Common myeloid progenitor, CD34-positive (primary cell): ENCODE results near the gene ARHGEF28.
A peak's percentile ranks its signal among the peaks of the same experiment; 100 is the strongest.

Experiments
- CTCF ChIA-PET: fragments of 350-600 bp; sonication (Branson Sonifier 250); formaldehyde crosslinking; loops from one replicate; lab custom pipeline; 2021; ENCODE audit warnings: antibody characterized with exemption; lab: Charles Lee
- POLR2A ChIA-PET: fragments of 350-600 bp; sonication (Branson Sonifier 250); formaldehyde crosslinking; loops from one replicate; lab custom pipeline; 2021; ENCODE audit warnings: antibody characterized with exemption; lab: Charles Lee
- DNase-seq, 3 donors: peaks; one replicate each; pipeline versions ENCODE4 v3.0.0 to v3.0.0-alpha.2; 2013
- H3K27ac ChIP-seq, 2 experiments: 1 replicate in 1 of 2; 2 replicates in 1 of 2; pipeline ENCODE4 v1.7.0; 2013; ENCODE audit warnings: inconsistent platforms in 2 of 2, low read length in 2 of 2, mild to moderate bottlenecking in 2 of 2, low read depth in 1 of 2, moderate library complexity in 1 of 2; ENCODE audit not compliant: severe bottlenecking in 2 of 2, insufficient read depth in 1 of 2, poor library complexity in 1 of 2
- H3K27me3 ChIP-seq, 5 experiments: replicated peaks in 2 of 5; 1 replicate in 3 of 5; 2 replicates in 2 of 5; pipeline versions ENCODE4 v1.6.1 to v1.7.0; 2013; ENCODE audit warnings: low read length in 4 of 5, mild to moderate bottlenecking in 2 of 5, moderate library complexity in 2 of 5, inconsistent platforms in 1 of 5; ENCODE audit not compliant: insufficient read depth in 5 of 5, control insufficient read depth in 4 of 5
- H3K36me3 ChIP-seq, 4 experiments: 1 replicate in 2 of 4; 2 replicates in 2 of 4; pipeline versions ENCODE4 v1.6.1 to v1.7.0; 2013; ENCODE audit warnings: low read length in 3 of 4, control low read depth in 1 of 4, mild to moderate bottlenecking in 1 of 4; ENCODE audit not compliant: control insufficient read depth in 4 of 4, insufficient read depth in 4 of 4
- H3K4me1 ChIP-seq, 4 experiments: 1 replicate in 3 of 4; 2 replicates in 1 of 4; pipeline versions ENCODE4 v1.6.1 to v1.7.1; 2013; ENCODE audit warnings: low read length in 3 of 4, mild to moderate bottlenecking in 3 of 4, control low read depth in 1 of 4, inconsistent platforms in 1 of 4, moderate library complexity in 1 of 4; ENCODE audit not compliant: control insufficient read depth in 4 of 4, insufficient read depth in 4 of 4; ENCODE audit errors: control extremely low read depth in 1 of 4
- H3K4me3 ChIP-seq, 7 experiments: 1 replicate in 4 of 7; 2 replicates in 3 of 7; pipeline versions ENCODE4 v1.5.1 to v1.7.0; 2013; ENCODE audit warnings: mild to moderate bottlenecking in 7 of 7, low read length in 6 of 7, moderate library complexity in 6 of 7, inconsistent platforms in 2 of 7, low read depth in 2 of 7, control low read depth in 1 of 7; ENCODE audit not compliant: insufficient read depth in 4 of 7, control insufficient read depth in 1 of 7; ENCODE audit errors: extremely low read depth in 1 of 7
- H3K9me3 ChIP-seq, 5 experiments: 1 replicate in 4 of 5; 2 replicates in 1 of 5; pipeline versions ENCODE4 v1.6.1 to v1.7.1; 2013; ENCODE audit warnings: low read length in 4 of 5, mild to moderate bottlenecking in 2 of 5, inconsistent platforms in 1 of 5, low read depth in 1 of 5, moderate library complexity in 1 of 5; ENCODE audit not compliant: control insufficient read depth in 4 of 5, insufficient read depth in 2 of 5; ENCODE audit errors: control extremely low read depth in 1 of 5
- WGBS: methylation state at CpG from one replicate; pipeline ENCODE4 v1.1.5; 2013; ENCODE audit not compliant: insufficient coverage; 5-methylcytosine and 5-hydroxymethylcytosine counted together

The ARHGEF28 gene

GRCh38 chr5:73828465-73828864 is 202.5 kb downstream of the ARHGEF28 start:
- Histone ChIP-seq H3K36me3 (no peaks in the 10 kb centered on the region), H3K9me3 (no peaks in the 10 kb centered on the region), H3K4me1 (no peaks in the 10 kb centered on the region), H3K4me3 (no peak overlapping the region), H3K27ac (no peak overlapping the region), H3K27me3 (peaks cover 0 to 3% (median 0%) of the 10 kb centered on the region in 5 experiments)
- DNase-seq: no peak
- CTCF ChIA-PET: interaction anchor here (1.2 kb wide), 1 partner anchor 30 kb away, joined by 3 read pairs; no protein-coding TSS in a partner anchor
- POLR2A ChIA-PET: no interaction called here
- WGBS: 95% methylated on average over 3 of the region's 3 CpGs

GRCh38 chr5:73830646-73831045 is 204.7 kb downstream of the ARHGEF28 start:
- no peak overlapping the region for H3K4me3 ChIP-seq
- CTCF ChIA-PET: no interaction called here
- H3K27me3 ChIP-seq: peaks cover 0 to 2% (median 0%) of the 10 kb centered on the region in 5 experiments
- WGBS: no CpG with 5 or more reads among the region's 1 CpG
- DNase-seq: no peak
- H3K27ac ChIP-seq: no peak overlapping the region
- POLR2A ChIA-PET: no interaction called here
- H3K9me3 ChIP-seq: no peaks in the 10 kb centered on the region
- H3K36me3 ChIP-seq: no peaks in the 10 kb centered on the region
- no peaks in the 10 kb centered on the region for H3K4me1 ChIP-seq

GRCh38 chr5:73831066-73831465 is 205.1 kb downstream of the ARHGEF28 start:
- Histone ChIP-seq H3K27me3 (peaks cover 0 to 2% (median 0%) of the 10 kb centered on the region in 5 experiments), H3K27ac (no peak overlapping the region), H3K9me3 (no peaks in the 10 kb centered on the region), H3K4me3 (no peak overlapping the region), H3K4me1 (no peaks in the 10 kb centered on the region), H3K36me3 (no peaks in the 10 kb centered on the region)
- 83% methylated on average over 2 of the region's 3 CpGs for WGBS
- no peak for DNase-seq
- POLR2A ChIA-PET: no interaction called here
- CTCF ChIA-PET: no interaction called here

- Histone ChIP-seq H3K4me3 (no peak overlapping the region), H3K36me3 (no peaks in the 10 kb centered on the region), H3K27ac (no peak overlapping the region), H3K4me1 (no peaks in the 10 kb centered on the region), H3K27me3 (peaks cover 0 to 2% (median 0%) of the 10 kb centered on the region in 5 experiments), H3K9me3 (peaks cover 0 to 4% (median 0%) of the 10 kb centered on the region in 5 experiments)
- CTCF ChIA-PET: no interaction called here
- POLR2A ChIA-PET: no interaction called here
- WGBS: no CpG with 5 or more reads among the region's 2 CpGs
- no peak for DNase-seq
Measured at GRCh38 chr5:73834693-73835092, 208.7 kb downstream of the ARHGEF28 start.

DNA sequence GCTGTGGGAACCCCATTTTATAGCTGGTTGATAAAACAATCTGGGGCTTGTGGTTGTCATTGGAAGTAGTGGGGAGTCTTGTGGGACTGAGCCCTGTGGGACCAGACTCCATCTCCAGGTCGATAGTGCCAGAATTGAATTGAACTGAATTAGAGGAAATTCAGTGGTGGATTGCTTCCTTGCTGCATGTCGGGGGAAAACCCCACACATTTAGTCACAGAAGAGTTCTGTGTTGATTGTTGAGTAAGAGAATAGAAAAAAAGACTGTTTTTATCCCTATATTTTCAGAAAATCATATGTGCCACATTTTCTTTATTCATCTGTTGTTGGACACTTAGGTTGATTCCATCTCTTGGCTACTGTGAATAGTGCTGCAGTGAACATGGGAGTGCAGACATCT is 209.7 kb downstream of the ARHGEF28 start:
- no CpG with 5 or more reads among the region's 2 CpGs for WGBS
- CTCF ChIA-PET: no interaction called here

DNA sequence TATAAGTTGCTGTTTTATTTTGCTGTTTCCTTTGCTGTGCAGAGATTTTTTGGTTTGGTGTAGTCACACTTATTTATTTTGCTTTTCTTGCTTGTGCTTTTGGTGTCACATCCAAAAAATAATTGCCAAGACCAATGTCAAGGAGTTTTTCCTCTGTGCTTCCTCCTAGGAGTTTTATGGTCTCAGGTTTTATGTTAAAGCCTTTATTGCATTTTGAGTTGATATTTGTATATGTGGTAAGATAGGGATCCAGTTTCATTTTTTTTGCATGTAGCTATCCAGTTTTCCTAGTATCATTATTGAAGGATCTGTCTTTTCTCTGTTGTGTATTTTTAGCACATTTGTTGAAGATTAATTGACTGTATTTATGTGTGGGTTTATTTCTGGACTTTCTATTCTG is 210.6 kb downstream of the ARHGEF28 start:
- ChIA-PET POLR2A (no interaction called here), CTCF (no interaction called here)
- Histone ChIP-seq H3K9me3 (peaks cover 0 to 4% (median 0%) of the 10 kb centered on the region in 5 experiments), H3K27ac (no peak overlapping the region), H3K27me3 (peaks cover 0 to 2% (median 0%) of the 10 kb centered on the region in 5 experiments), H3K4me3 (no peak overlapping the region), H3K4me1 (no peaks in the 10 kb centered on the region), H3K36me3 (no peaks in the 10 kb centered on the region)
- no peak for DNase-seq

More for the DNA sequence above, 209.7 kb downstream of the ARHGEF28 start:
- Histone ChIP-seq H3K27me3 (peaks cover 0 to 2% (median 0%) of the 10 kb centered on the region in 5 experiments), H3K27ac (no peak overlapping the region), H3K36me3 (no peaks in the 10 kb centered on the region), H3K9me3 (peaks cover 0 to 4% (median 0%) of the 10 kb centered on the region in 5 experiments), H3K4me3 (no peak overlapping the region), H3K4me1 (no peaks in the 10 kb centered on the region)
- DNase-seq: peak in 1 of 3 donors; percentile 2
- POLR2A ChIA-PET: no interaction called here

DNA sequence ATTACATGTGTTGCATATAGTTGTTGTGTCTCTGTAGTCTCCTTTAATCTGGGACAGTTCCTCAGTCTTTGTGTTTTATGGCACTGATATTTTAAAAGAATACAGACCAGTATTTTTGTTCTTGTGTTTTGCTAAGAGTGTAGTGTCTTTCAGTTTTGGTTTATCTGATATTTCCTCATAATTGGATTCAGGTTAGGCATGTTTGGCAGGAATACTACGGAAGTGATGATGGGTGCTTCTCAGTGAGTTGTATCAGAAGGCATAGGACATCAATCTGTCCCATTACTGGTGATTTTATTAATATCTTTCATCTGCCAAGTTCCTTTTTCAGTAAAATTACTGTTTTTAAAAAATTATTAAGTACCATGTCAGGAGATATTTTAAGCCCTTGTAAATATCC is 212.9 kb downstream of the ARHGEF28 start:
- H3K4me3 ChIP-seq: no peak overlapping the region
- no peaks in the 10 kb centered on the region for H3K36me3 ChIP-seq
- CTCF ChIA-PET: no interaction called here
- no peaks in the 10 kb centered on the region for H3K27me3 ChIP-seq
- DNase-seq: no peak
- no peaks in the 10 kb centered on the region for H3K4me1 ChIP-seq
- no peak overlapping the region for H3K27ac ChIP-seq
- H3K9me3 ChIP-seq: peaks cover 0 to 4% (median 0%) of the 10 kb centered on the region in 5 experiments
- POLR2A ChIA-PET: no interaction called here
- WGBS: no CpG with 5 or more reads among the region's 1 CpG
